Stomach (tissue), 9 donors: ENCODE results near the gene TSPAN15. TPM values are rescaled to one million over a fixed set of nuclear protein-coding genes. Genes with fewer than 3 reads are reported as not detected.

Experiments
- DNase-seq, 2 donors: peaks; one replicate each; pipeline versions ENCODE4 v3.0.0 to v3.0.0-alpha.2; 2013 to 2019
- H3K27ac ChIP-seq, 5 donors: fragments of 200-600 bp in 4 of 5; sonication (generic) in 4 of 5; one replicate each; pipeline ENCODE4 v1.5.1; 2013 to 2019; ENCODE audit warnings: mild to moderate bottlenecking in 1 of 5, moderate library complexity in 1 of 5
- H3K27me3 ChIP-seq, 3 donors: fragments of 200-600 bp; sonication (generic); one replicate each; pipeline ENCODE4 v1.5.1; 2017 to 2019; ENCODE audit warnings: mixed run types in 1 of 3
- H3K36me3 ChIP-seq, 4 donors: fragments of 200-600 bp; sonication (generic); 1 replicate in 3 of 4; 2 replicates in 1 of 4; pipeline ENCODE4 v1.5.1; 2016 to 2019
- H3K4me1 ChIP-seq, 4 donors: fragments of 200-600 bp; sonication (generic); one replicate each; pipeline ENCODE4 v1.5.1; 2016 to 2019
- H3K4me3 ChIP-seq, 4 donors: fragments of 200-600 bp; sonication (generic) in 3 of 4; one replicate each; pipeline ENCODE4 v1.5.1; 2016 to 2019; ENCODE audit warnings: mild to moderate bottlenecking in 1 of 4
- H3K9me3 ChIP-seq, 4 donors: fragments of 200-600 bp; sonication (generic); one replicate each; pipeline ENCODE4 v1.5.1; 2016 to 2019
- EP300 ChIP-seq: sonication (generic); formaldehyde crosslinking; IDR thresholded peaks from one replicate; pipeline ENCODE4 v1.6.1; 2017; ENCODE audit warnings: antibody characterized with exemption
- POLR2A ChIP-seq, 4 donors: fragments of 450-650 bp; IDR thresholded peaks; one replicate each; pipeline ENCODE4 v1.6.1; 2016; ENCODE audit warnings: antibody characterized with exemption in 4 of 4, control low read depth in 2 of 4, mild to moderate bottlenecking in 1 of 4, moderate library complexity in 1 of 4
- POLR2AphosphoS5 ChIP-seq, 3 donors: sonication (generic); formaldehyde crosslinking; IDR thresholded peaks; one replicate each; pipeline ENCODE4 v1.6.1; 2016; ENCODE audit warnings: antibody characterized with exemption in 3 of 3
- WGBS, 5 donors: extraction: QIAGEN DNeasy Blood & Tissue Kit in 3 of 5; methylation state at CpG; one replicate each; pipeline versions ENCODE4 v1.1.5 to v1.1.7; 2013 to 2018; 5-methylcytosine and 5-hydroxymethylcytosine counted together
- intact Hi-C: fragments of 100-400 bp; cut with DNase I; formaldehyde crosslinking; loops from one replicate; pipeline ENCODE4 v1.15.1; 2023; ENCODE audit warnings: low total_unique reads
- polyA plus RNA-seq, 3 donors: library from polyadenylated mRNA; stranded (reverse); fragments of 200-250 nt; gene quantifications; one replicate each; pipeline ENCODE4 v1.2.3, GENCODE V29; 2013
- total RNA-seq, 5 donors: library from RNA; depleted of rRNA; stranded (reverse); fragments of >200 nt; gene quantifications; one replicate each; pipeline versions ENCODE4 v1.1.0 to v1.2.3, GENCODE V29; 2014 to 2016
- TF ChIP-seq, protein P1 (sequence below), 7 experiments: fragments of 450-650 bp in 4 of 7; fragments of 200-600 bp in 3 of 7; sonication (generic) in 3 of 7; IDR thresholded peaks; one replicate each; pipeline ENCODE4 v1.5.1; 2016 to 2019; ENCODE audit warnings: antibody characterized with exemption in 7 of 7, control low read depth in 2 of 7, mild to moderate bottlenecking in 1 of 7
- donor health status: healthy with polysubstance abuse.
- donor health status: Bipolar disorder and iron deficiency.
- donor health status: healthy.

Gene TSPAN15
- total and polyA plus RNA-seq, 8 donors: 23.5 to 153 (median 74.5) TPM

DNA sequence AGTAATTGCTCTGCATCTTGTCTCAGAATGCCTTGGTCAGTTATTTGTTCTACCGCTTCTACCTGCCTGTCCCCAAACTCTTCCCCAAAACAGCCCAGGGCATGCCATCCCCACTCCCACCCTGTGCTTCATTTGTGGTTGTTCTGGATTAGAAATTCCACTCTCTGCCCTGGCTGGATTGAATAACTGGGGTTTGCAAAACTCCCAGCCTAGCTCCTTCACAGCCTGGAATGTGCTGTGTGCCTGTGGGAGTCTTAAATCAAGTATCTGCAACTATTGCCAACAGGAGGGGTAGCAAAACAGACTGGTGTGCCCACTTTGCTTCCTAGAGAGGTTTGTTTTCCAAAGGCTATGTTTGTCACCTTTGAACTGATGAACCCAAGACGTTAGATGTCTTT lies 24.2 kb downstream of the TSPAN15 start:
- WGBS, 5 donors: 62 to 81% (median 74%) methylated on average over 2 of the region's 2 CpGs
- Histone ChIP-seq H3K4me3 (no peak overlapping the region), H3K4me1 (peaks cover 51 to 99% (median 76%) of the 10 kb centered on the region in 4 donors), H3K9me3 (no peaks in the 10 kb centered on the region), H3K27me3 (no peaks in the 10 kb centered on the region), H3K36me3 (no peaks in the 10 kb centered on the region), H3K27ac (peak overlapping the region; percentile 14 to 84 (median 81))
- no peak for DNase-seq
- intact Hi-C loops: no loop called here
- TF ChIP-seq, protein P1, sequence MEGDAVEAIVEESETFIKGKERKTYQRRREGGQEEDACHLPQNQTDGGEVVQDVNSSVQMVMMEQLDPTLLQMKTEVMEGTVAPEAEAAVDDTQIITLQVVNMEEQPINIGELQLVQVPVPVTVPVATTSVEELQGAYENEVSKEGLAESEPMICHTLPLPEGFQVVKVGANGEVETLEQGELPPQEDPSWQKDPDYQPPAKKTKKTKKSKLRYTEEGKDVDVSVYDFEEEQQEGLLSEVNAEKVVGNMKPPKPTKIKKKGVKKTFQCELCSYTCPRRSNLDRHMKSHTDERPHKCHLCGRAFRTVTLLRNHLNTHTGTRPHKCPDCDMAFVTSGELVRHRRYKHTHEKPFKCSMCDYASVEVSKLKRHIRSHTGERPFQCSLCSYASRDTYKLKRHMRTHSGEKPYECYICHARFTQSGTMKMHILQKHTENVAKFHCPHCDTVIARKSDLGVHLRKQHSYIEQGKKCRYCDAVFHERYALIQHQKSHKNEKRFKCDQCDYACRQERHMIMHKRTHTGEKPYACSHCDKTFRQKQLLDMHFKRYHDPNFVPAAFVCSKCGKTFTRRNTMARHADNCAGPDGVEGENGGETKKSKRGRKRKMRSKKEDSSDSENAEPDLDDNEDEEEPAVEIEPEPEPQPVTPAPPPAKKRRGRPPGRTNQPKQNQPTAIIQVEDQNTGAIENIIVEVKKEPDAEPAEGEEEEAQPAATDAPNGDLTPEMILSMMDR (IDR thresholded peaks at IDR 0.05): no peak
- no peak for TF ChIP-seq EP300
- TF ChIP-seq POLR2A (IDR thresholded peaks at IDR 0.05): no peak
- TF ChIP-seq POLR2AphosphoS5 (IDR thresholded peaks at IDR 0.05): no peak

DNA sequence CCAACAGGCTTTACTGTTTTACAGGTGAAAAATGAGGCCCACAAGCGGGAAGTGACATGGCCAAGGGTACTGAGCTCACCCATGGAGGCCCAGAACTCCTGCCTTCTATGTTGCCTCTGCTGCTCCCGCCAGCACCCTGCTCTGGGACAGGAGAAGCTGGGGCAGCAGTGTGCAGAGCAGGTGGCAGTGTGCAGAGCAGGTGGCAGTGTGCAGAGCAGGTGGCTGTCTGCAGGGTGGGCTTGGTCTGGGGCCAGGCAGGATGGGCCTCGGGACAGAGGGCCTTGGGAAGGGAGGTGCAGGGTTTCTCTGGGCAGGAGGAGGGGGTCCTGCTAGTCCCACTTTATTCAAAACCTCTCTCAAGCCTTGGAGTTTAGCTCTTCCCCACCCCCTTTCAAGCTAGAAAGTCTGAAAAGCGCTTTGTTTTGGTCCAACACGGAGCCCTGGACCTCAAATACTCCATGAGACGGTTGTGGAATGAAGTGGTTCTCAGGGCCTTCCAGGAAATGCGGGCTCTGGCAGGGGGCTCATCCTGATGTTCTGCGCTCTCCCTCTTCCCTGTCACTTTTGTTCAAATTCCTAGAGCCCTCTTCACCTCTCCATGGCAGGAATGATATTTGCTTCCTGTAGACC lies 26.8 kb downstream of the TSPAN15 start:
- H3K27ac ChIP-seq: peak overlapping the region; percentile 5 to 84 (median 78)
- H3K36me3 ChIP-seq: no peaks in the 10 kb centered on the region
- DNase-seq: no peak
- 85 to 87% (median 86%) methylated on average over 8 of the region's 8 CpGs for WGBS, 5 donors
- no peak for TF ChIP-seq POLR2A (IDR thresholded peaks at IDR 0.05)
- TF ChIP-seq POLR2AphosphoS5 (IDR thresholded peaks at IDR 0.05): no peak
- no peak for TF ChIP-seq EP300
- TF ChIP-seq, protein P1 (IDR thresholded peaks at IDR 0.05): no peak
- H3K4me3 ChIP-seq: no peak overlapping the region
- no peaks in the 10 kb centered on the region for H3K9me3 ChIP-seq
- H3K4me1 ChIP-seq: peaks cover 58 to 100% (median 78%) of the 10 kb centered on the region in 4 donors
- intact Hi-C loops: no loop called here
- H3K27me3 ChIP-seq: no peaks in the 10 kb centered on the region

DNA sequence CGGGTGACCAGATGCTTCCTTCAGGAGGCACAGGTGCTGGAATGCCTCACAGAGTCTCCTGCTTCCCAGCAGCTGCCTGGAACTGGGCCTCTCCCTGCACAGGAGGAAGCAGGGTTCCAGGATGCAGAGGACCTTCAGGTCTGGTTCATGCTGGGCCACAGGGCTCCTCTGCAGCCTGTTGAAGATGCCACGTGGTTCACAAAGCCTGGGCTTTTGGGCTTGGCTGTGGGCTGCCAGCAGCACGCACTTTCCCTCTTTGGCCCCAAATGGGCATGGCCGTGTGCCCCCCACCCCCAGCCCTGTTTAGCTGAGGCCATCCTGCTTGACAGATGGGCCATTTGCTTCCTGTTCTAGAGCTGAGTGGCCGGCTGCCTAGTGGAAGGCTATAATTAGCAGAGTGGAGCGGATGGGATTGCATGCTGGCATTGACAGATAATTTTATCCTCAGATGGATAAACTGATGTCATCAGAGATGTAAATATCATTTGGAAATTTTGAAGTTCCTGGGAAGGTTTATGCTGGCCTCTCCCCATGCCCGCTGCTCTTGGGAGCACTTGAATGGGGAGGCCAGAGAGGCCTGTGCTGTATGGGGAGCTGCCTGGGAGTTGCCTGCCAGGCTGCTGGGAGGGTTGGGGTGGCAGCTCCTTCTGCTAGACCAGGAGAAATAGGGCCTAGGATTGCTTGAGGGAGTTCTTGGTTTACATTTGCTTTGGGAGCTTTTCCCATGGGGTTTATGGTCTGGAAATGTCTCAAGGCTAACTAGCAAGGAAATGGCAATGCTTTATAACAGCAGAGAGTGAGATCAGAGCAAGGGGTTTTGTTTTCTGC lies 28.2 kb downstream of the TSPAN15 start:
- intact Hi-C loops: no loop called here
- no peaks in the 10 kb centered on the region for H3K9me3 ChIP-seq
- H3K4me3 ChIP-seq: no peak overlapping the region
- peaks cover 0 to 9% (median 5%) of the 10 kb centered on the region in 4 donors for H3K36me3 ChIP-seq
- TF ChIP-seq POLR2AphosphoS5 (IDR thresholded peaks at IDR 0.05) (no peak), EP300 (peak; percentile 3)
- peaks cover 46 to 100% (median 70%) of the 10 kb centered on the region in 4 donors for H3K4me1 ChIP-seq
- WGBS, 5 donors: 31 to 54% (median 44%) methylated on average over 6 to 7 of the region's 7 CpGs
- peak overlapping the region; percentile 65 to 84 (median 78) for H3K27ac ChIP-seq
- no peaks in the 10 kb centered on the region for H3K27me3 ChIP-seq
- DNase-seq: peak in 1 of 2 donors; percentile 80

DNA sequence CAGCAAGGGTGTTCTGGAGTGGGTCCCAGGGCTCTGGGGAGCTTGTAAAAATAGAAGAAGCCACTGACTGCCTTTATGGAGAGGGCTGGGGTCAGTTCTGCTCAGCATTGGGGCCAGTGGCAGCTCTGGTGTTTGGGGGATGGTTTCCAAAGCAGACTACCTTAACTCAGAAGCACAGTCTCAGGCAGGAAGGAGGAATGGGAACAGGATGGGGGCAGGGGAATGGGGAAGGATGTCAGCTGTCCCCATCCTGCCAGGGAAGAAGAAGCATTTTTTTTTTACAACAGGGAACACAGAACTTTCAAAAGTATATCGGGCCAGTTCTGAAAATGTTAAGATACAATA lies 28.8 kb downstream of the TSPAN15 start:
- intact Hi-C loops: no loop called here
- Histone ChIP-seq H3K9me3 (no peaks in the 10 kb centered on the region), H3K4me1 (peaks cover 40 to 100% (median 67%) of the 10 kb centered on the region in 4 donors), H3K4me3 (no peak overlapping the region), H3K27ac (peak overlapping the region; percentile 65 to 84 (median 78)), H3K27me3 (no peaks in the 10 kb centered on the region), H3K36me3 (peaks cover 0 to 15% (median 7%) of the 10 kb centered on the region in 4 donors)
- no peak for DNase-seq
- TF ChIP-seq, protein P1 (IDR thresholded peaks at IDR 0.05): no peak
- TF ChIP-seq POLR2AphosphoS5 (IDR thresholded peaks at IDR 0.05) (no peak), POLR2A (IDR thresholded peaks at IDR 0.05) (no peak), EP300 (no peak)
- WGBS, 5 donors: 38 to 73% (median 54%) methylated on average over 1 of the region's 1 CpG
